Measurements from ENCODE around the gene GREB1L. TPM values are rescaled to one million over a fixed set of nuclear protein-coding genes. Genes with fewer than 3 reads are reported as not detected.

GREB1L gene
- total and polyA plus RNA-seq, 9 of the 15 experiments (the other 6 are each of a cell fraction or from before 2014, with no cell fraction given), result 0.03 TPM; not detected in 8

DNA sequence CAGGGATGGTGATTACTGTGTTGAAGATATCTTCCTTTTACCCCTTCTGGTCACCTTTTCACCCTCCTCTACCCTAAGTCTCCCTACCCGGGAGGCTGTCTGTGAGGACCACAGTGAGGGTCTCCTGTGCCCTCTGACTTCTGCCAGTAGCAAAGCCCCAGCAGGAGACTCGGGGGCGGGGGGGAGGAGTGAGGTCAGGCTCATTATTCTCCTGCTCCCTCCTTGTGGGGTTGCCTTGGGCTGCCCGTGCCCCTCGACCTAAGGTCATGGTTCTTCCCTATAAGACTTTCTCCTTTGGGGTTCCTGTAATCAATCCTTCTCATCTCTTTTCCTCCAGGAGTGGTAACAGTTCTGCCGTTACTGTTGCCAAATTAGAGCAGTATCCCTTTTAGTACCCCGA lies 65.5 kb downstream of the GREB1L start (continued):
- TF ChIP-seq JUND (IDR thresholded peaks at IDR 0.05; ENCODE audit: borderline replicate concordance, low read depth, low read length) (no peak), JUND (tag; IDR thresholded peaks at IDR 0.05; ENCODE audit: borderline replicate concordance, low read depth, low read length) (no peak), ZNF77 (CRISPR knock-in tag; IDR thresholded peaks at IDR 0.05) (no peak), CHD4 (IDR thresholded peaks at IDR 0.05; ENCODE audit: insufficient read depth, insufficient replicate concordance, low read depth, low read length, poor library complexity, severe bottlenecking) (no peak), POLR2AphosphoS5 (IDR thresholded peaks at IDR 0.05; ENCODE audit: control insufficient read depth, insufficient read depth, low read depth, low read length) (no peak), ZBTB43 (CRISPR knock-in tag; IDR thresholded peaks at IDR 0.05) (no peak), PURB (CRISPR knock-in tag; IDR thresholded peaks at IDR 0.05; ENCODE audit: low read depth) (no peak), ZKSCAN3 (CRISPR knock-in tag; IDR thresholded peaks at IDR 0.05) (no peak), ERF (CRISPR knock-in tag; IDR thresholded peaks at IDR 0.05) (no peak), ZNF551 (CRISPR knock-in tag; IDR thresholded peaks at IDR 0.05) (no peak), ZNF197 (CRISPR knock-in tag; IDR thresholded peaks at IDR 0.05; ENCODE audit: low read depth) (no peak), HDAC8 (tag; IDR thresholded peaks at IDR 0.05) (no peak), FOXK1 (CRISPR knock-in tag; IDR thresholded peaks at IDR 0.05; ENCODE audit: borderline replicate concordance) (no peak)
- TF ChIP-seq, protein P1, sequence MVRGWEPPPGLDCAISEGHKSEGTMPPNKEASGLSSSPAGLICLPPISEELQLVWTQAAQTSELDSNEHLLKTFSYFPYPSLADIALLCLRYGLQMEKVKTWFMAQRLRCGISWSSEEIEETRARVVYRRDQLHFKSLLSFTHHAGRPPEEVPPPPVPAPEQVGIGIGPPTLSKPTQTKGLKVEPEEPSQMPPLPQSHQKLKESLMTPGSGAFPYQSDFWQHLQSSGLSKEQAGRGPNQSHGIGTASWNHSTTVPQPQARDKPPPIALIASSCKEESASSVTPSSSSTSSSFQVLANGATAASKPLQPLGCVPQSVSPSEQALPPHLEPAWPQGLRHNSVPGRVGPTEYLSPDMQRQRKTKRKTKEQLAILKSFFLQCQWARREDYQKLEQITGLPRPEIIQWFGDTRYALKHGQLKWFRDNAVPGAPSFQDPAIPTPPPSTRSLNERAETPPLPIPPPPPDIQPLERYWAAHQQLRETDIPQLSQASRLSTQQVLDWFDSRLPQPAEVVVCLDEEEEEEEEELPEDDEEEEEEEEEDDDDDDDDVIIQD (CRISPR knock-in tag; IDR thresholded peaks at IDR 0.05), result no peak
- TF ChIP-seq, protein P2, sequence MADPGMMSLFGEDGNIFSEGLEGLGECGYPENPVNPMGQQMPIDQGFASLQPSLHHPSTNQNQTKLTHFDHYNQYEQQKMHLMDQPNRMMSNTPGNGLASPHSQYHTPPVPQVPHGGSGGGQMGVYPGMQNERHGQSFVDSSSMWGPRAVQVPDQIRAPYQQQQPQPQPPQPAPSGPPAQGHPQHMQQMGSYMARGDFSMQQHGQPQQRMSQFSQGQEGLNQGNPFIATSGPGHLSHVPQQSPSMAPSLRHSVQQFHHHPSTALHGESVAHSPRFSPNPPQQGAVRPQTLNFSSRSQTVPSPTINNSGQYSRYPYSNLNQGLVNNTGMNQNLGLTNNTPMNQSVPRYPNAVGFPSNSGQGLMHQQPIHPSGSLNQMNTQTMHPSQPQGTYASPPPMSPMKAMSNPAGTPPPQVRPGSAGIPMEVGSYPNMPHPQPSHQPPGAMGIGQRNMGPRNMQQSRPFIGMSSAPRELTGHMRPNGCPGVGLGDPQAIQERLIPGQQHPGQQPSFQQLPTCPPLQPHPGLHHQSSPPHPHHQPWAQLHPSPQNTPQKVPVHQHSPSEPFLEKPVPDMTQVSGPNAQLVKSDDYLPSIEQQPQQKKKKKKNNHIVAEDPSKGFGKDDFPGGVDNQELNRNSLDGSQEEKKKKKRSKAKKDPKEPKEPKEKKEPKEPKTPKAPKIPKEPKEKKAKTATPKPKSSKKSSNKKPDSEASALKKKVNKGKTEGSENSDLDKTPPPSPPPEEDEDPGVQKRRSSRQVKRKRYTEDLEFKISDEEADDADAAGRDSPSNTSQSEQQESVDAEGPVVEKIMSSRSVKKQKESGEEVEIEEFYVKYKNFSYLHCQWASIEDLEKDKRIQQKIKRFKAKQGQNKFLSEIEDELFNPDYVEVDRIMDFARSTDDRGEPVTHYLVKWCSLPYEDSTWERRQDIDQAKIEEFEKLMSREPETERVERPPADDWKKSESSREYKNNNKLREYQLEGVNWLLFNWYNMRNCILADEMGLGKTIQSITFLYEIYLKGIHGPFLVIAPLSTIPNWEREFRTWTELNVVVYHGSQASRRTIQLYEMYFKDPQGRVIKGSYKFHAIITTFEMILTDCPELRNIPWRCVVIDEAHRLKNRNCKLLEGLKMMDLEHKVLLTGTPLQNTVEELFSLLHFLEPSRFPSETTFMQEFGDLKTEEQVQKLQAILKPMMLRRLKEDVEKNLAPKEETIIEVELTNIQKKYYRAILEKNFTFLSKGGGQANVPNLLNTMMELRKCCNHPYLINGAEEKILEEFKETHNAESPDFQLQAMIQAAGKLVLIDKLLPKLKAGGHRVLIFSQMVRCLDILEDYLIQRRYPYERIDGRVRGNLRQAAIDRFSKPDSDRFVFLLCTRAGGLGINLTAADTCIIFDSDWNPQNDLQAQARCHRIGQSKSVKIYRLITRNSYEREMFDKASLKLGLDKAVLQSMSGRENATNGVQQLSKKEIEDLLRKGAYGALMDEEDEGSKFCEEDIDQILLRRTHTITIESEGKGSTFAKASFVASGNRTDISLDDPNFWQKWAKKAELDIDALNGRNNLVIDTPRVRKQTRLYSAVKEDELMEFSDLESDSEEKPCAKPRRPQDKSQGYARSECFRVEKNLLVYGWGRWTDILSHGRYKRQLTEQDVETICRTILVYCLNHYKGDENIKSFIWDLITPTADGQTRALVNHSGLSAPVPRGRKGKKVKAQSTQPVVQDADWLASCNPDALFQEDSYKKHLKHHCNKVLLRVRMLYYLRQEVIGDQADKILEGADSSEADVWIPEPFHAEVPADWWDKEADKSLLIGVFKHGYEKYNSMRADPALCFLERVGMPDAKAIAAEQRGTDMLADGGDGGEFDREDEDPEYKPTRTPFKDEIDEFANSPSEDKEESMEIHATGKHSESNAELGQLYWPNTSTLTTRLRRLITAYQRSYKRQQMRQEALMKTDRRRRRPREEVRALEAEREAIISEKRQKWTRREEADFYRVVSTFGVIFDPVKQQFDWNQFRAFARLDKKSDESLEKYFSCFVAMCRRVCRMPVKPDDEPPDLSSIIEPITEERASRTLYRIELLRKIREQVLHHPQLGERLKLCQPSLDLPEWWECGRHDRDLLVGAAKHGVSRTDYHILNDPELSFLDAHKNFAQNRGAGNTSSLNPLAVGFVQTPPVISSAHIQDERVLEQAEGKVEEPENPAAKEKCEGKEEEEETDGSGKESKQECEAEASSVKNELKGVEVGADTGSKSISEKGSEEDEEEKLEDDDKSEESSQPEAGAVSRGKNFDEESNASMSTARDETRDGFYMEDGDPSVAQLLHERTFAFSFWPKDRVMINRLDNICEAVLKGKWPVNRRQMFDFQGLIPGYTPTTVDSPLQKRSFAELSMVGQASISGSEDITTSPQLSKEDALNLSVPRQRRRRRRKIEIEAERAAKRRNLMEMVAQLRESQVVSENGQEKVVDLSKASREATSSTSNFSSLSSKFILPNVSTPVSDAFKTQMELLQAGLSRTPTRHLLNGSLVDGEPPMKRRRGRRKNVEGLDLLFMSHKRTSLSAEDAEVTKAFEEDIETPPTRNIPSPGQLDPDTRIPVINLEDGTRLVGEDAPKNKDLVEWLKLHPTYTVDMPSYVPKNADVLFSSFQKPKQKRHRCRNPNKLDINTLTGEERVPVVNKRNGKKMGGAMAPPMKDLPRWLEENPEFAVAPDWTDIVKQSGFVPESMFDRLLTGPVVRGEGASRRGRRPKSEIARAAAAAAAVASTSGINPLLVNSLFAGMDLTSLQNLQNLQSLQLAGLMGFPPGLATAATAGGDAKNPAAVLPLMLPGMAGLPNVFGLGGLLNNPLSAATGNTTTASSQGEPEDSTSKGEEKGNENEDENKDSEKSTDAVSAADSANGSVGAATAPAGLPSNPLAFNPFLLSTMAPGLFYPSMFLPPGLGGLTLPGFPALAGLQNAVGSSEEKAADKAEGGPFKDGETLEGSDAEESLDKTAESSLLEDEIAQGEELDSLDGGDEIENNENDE (IDR thresholded peaks at IDR 0.05; ENCODE audit: low read depth, low read length), result no peak
